Naive B cell (primary cell): ENCODE data around the gene IGF2BP1. TPM values are rescaled to one million over a fixed set of nuclear protein-coding genes. Genes with fewer than 3 reads are reported as not detected.

Source experiments
- ATAC-seq, 2 donors: fragments of 150-1000 bp; cut with Tn5 transposase; 2 replicates each; pipeline ENCODE4 v1.10.0; 2021; ENCODE audit warnings: low read depth in 2 of 2, mild to moderate bottlenecking in 2 of 2, moderate library complexity in 2 of 2
- DNase-seq: peaks from one replicate; pipeline ENCODE4 v3.0.0; 2022
- H3K27ac Mint-ChIP-seq, 6 donors: one replicate each; pipeline ENCODE4 v1.8.0; 2020 to 2022; ENCODE audit warnings: mild to moderate bottlenecking in 6 of 6, mixed read lengths in 6 of 6, moderate library complexity in 5 of 6, inconsistent platforms in 2 of 6
- H3K27me3 Mint-ChIP-seq, 3 donors: one replicate each; pipeline ENCODE4 v1.8.0; 2021 to 2022; ENCODE audit warnings: mixed read lengths in 3 of 3, mild to moderate bottlenecking in 1 of 3
- H3K36me3 Mint-ChIP-seq, 2 donors: one replicate each; pipeline ENCODE4 v1.8.0; 2020 to 2022; ENCODE audit warnings: mixed read lengths in 2 of 2, inconsistent platforms in 1 of 2, mild to moderate bottlenecking in 1 of 2
- H3K4me1 Mint-ChIP-seq, 3 donors: one replicate each; pipeline ENCODE4 v1.8.0; 2020 to 2022; ENCODE audit warnings: mixed read lengths in 3 of 3, inconsistent platforms in 1 of 3, mild to moderate bottlenecking in 1 of 3, moderate library complexity in 1 of 3
- H3K4me3 Mint-ChIP-seq, 8 donors: one replicate each; pipeline ENCODE4 v1.8.0; 2020 to 2022; ENCODE audit warnings: mild to moderate bottlenecking in 8 of 8, mixed read lengths in 8 of 8, moderate library complexity in 8 of 8, inconsistent platforms in 2 of 8
- H3K9me3 Mint-ChIP-seq, 7 donors: one replicate each; pipeline ENCODE4 v1.8.0; 2020 to 2022; ENCODE audit warnings: mixed read lengths in 7 of 7, mild to moderate bottlenecking in 5 of 7, inconsistent platforms in 2 of 7, moderate library complexity in 1 of 7
- polyA plus RNA-seq, 6 donors: library from polyadenylated mRNA; unstranded; fragments of 300-500 nt; fragmentation: Illumina TruSeq; gene quantifications; one replicate each; pipeline ENCODE4 v1.2.3, GENCODE V29; 2021; ENCODE audit warnings: low read depth in 6 of 6

Gene IGF2BP1
- not detected for polyA plus RNA-seq

DNA sequence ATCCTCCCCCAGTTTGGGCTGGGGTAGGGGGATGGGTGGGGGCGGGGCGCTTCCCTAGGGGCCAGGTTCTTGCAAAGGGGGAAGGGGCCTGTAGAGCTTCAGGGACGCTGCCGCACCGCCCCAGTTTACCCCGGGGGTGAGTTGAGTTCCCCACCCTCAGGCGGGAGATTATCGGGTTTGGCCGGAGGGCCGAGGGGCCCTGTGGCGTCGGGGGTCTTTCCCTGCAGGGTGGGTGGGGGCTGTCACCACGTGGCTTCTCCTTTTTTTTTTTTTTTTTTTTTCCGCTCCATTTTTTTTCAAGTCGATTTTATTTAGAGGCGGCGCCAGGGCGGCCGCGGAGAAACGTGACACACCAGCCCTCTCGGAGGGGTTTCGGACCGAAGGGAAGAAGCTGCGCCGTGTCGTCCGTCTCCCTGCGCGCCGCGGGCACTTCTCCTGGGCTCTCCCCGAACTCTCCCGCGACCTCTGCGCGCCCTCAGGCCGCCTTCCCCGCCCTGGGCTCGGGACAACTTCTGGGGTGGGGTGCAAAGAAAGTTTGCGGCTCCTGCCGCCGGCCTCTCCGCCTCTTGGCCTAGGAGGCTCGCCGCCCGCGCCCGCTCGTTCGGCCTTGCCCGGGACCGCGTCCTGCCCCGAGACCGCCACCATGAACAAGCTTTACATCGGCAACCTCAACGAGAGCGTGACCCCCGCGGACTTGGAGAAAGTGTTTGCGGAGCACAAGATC, at the start of gene IGF2BP1:
Gene IGF2BP1 (plus strand): TSS at position 283 of the 724 bp plus-strand sequence. CDS start 361 bp downstream, at position 644.
- peaks cover 17 to 39% (median 30%) of the 10 kb centered on the region in 3 donors for H3K4me1 Mint-ChIP-seq
- H3K4me3 Mint-ChIP-seq, result peak within 1 kb of the TSS; percentile 74 to 93 (median 87)
- DNase-seq (peak; percentile 23), ATAC-seq (peak; percentile 44 to 45)
- peaks cover 0 to 8% of the 10 kb centered on the region in 2 donors for H3K36me3 Mint-ChIP-seq
- H3K27ac Mint-ChIP-seq, result peak within 1 kb of the TSS in 5 of 6 donors; percentile 19 to 95 (median 78)
- peaks cover 70 to 87% (median 77%) of the 10 kb centered on the region in 3 donors for H3K27me3 Mint-ChIP-seq
- H3K9me3 Mint-ChIP-seq, result peaks cover 0 to 7% (median 0%) of the 10 kb centered on the region in 7 donors

DNA sequence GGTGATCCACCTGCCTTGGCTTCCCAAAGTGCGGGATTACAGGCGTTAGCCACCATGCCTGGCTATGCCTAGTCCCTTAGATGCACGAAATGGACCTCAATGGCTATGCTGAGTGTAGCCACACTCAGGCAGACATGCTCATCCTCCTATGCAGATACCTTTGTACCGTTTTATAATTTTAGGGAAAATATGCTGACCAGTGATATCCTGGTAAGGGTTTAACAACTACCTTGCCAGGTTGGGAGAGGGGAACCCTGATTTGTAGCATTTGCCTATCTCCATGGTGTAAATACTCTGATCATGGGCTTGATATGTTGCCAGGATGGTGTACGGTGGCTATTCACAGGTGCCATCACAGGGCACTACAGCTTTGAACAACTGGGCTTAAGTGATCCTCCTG, 45.6 kb upstream of the IGF2BP1 start:
- Mint-ChIP-seq H3K27me3 (peaks cover 0 to 9% (median 7%) of the 10 kb centered on the region in 3 donors), H3K9me3 (peaks cover 0 to 5% (median 0%) of the 10 kb centered on the region in 7 donors), H3K27ac (peak overlapping the region in 3 of 6 donors; percentile 8 to 67 (median 47)), H3K4me1 (peaks cover 5 to 21% (median 16%) of the 10 kb centered on the region in 3 donors), H3K4me3 (no peak overlapping the region), H3K36me3 (peaks cover 0 to 8% of the 10 kb centered on the region in 2 donors)
- ATAC-seq, result no peak
- no peak for DNase-seq

DNA sequence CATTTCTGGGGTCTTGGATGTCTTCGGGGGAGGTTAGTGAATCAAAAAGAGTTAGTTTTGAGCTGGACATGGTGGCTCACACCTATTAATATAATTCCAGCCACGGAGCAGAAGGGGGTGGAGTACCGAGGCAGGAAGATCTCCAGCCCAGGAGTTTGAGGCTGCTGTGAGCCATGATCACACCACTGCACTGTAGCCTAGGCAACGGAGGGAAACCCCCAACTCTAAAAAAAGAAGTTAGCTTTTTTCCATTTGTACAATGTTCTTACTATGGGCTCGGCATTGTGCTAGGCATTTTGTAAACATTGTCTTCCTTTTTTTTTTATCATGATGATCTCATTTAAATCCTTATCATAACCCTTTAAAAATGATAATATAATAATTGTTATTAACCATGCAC, 44.3 kb upstream of the IGF2BP1 start:
- peak; percentile 61 for DNase-seq
- ATAC-seq, result peak; percentile 96 to 97
- Mint-ChIP-seq H3K36me3 (peaks cover 0 to 3% of the 10 kb centered on the region in 2 donors), H3K9me3 (peaks cover 0 to 2% (median 0%) of the 10 kb centered on the region in 7 donors), H3K4me1 (peaks cover 5 to 21% (median 16%) of the 10 kb centered on the region in 3 donors), H3K27ac (peak overlapping the region in 5 of 6 donors; percentile 80 to 97 (median 84)), H3K27me3 (peaks cover 0 to 6% (median 4%) of the 10 kb centered on the region in 3 donors), H3K4me3 (peak overlapping the region; percentile 17 to 88 (median 55))

DNA sequence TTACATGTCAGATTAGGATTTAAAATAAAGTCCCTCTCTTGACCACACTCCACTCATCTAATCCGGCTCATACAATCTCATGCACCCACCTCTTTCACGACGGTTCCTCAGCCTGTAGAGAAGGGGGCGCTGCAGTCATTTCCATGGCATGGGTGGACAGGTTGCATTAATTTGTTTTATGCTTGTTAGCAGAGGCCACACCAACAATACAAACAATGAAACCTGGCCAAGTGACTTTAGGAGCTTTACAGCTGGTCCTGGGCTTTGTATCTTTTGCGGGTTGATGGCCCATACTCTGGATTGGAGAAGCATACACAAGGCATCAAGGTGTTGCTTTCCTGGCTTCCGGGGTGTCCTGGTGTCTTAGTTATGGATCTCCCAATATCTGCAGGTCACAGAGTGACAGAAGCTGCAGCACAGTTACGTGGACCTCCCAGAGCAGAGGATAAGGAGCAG, 42.9 kb upstream of the IGF2BP1 start:
- H3K27me3 Mint-ChIP-seq, result peaks cover 3 to 13% (median 5%) of the 10 kb centered on the region in 3 donors
- peak overlapping the region in 2 of 8 donors; percentile 45 to 71 for H3K4me3 Mint-ChIP-seq
- no peak for ATAC-seq
- H3K27ac Mint-ChIP-seq, result peak overlapping the region in 3 of 6 donors; percentile 56 to 76 (median 70)
- no peak for DNase-seq
- peaks cover 5 to 21% (median 16%) of the 10 kb centered on the region in 3 donors for H3K4me1 Mint-ChIP-seq
- H3K36me3 Mint-ChIP-seq, result no peaks in the 10 kb centered on the region
- H3K9me3 Mint-ChIP-seq, result no peaks in the 10 kb centered on the region

DNA sequence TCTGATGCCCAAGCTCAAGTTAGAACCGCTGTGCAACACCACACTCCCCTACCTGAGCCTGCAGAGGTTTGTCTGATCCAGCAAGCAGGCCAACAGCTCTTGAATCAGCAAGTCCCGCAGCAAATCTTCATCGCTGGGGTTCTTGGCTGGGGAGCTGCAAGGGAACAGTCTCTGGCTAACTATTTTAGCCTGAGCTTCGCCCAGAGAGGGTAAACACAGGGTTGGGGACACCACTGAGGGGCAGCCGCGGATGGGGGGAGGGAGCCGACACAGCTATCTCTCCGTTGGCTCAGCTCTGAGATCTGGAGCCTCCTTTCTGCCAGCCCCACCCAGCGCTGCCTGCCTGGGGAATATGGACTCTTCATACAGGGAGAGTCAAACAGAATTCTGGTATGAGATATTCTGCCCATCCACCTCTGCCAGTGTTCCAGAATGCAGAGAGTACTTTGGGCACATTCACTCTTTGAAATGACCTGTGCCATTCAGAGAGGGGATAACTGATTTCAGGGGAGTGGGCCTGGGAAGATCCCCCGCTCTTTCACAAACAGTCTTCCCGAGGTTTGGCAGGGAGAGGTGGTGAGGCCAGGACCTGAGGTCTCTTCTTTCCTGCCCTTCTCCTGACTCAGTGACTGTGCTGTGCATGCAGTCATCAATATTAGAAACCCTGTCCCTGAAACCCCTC, 36.2 kb upstream of the IGF2BP1 start:
- no peak overlapping the region for H3K4me3 Mint-ChIP-seq
- H3K27me3 Mint-ChIP-seq, result peaks cover 27 to 54% (median 44%) of the 10 kb centered on the region in 3 donors
- H3K9me3 Mint-ChIP-seq, result no peaks in the 10 kb centered on the region
- peaks cover 0 to 2% (median 0%) of the 10 kb centered on the region in 3 donors for H3K4me1 Mint-ChIP-seq
- ATAC-seq (no peak), DNase-seq (no peak)
- H3K27ac Mint-ChIP-seq, result peak overlapping the region in 1 of 6 donors; percentile 63
- H3K36me3 Mint-ChIP-seq, result no peaks in the 10 kb centered on the region

DNA sequence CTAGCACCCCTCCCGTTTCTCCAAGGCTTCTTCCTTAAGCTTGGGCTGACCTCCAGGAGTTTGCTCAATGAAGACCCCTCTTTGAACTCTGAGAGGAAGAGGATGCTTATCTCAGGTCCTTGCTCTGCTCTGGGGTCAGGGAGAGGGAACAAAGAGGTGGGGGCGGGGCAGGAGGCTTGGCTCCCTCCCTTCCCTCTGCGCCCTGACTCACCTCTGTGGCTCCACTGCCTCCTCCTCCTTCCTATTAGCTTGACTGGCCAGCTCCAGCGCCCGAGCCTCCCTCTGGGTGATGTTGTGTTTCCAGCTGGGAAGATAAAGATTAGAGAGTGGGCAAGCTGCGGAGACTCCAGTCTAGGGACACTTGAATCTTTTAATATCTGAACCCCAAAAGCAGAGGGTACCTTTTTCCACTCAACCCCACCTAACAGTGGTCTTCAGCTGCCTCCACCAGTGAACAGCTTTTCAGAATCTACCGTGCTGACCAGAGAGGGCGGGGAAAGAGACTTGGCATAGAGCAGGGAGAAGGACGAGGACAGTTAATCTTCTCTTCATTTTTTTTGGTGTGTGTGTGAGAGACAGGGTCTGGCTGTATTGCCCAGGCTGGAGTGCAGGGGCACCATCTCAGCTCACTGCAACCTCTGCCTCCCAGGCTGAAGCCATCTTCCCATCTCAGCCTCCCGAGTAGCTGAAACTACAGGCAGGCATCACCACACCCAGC, 35.5 kb upstream of the IGF2BP1 start:
- Mint-ChIP-seq H3K27ac (no peak overlapping the region), H3K4me3 (no peak overlapping the region), H3K9me3 (no peaks in the 10 kb centered on the region), H3K4me1 (peaks cover 0 to 2% (median 0%) of the 10 kb centered on the region in 3 donors), H3K27me3 (peaks cover 30 to 55% (median 46%) of the 10 kb centered on the region in 3 donors), H3K36me3 (no peaks in the 10 kb centered on the region)
- ATAC-seq (no peak), DNase-seq (no peak)

DNA sequence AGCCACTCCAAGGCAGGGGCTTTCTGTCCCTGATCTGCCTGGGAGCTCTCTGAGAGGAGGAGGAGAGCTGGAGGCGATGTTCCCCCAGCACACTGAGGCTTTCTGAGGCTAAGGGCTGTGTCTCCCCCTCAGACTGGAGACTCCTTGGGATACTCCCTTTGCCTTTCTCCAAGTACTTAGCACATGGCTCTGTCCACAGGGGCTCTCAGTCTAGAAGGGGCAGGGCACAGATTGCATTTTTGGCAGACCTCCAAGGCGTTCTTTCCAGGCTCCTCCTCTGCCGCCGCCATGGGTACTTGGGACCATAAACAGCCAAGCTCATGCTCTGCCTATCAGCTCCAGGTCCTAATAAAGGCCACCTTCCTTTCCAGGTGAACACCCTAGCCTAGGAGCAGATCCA, 27.0 kb upstream of the IGF2BP1 start:
- ATAC-seq, result no peak
- Mint-ChIP-seq H3K27me3 (peaks cover 40 to 75% (median 75%) of the 10 kb centered on the region in 3 donors), H3K27ac (no peak overlapping the region), H3K4me1 (no peaks in the 10 kb centered on the region), H3K36me3 (no peaks in the 10 kb centered on the region), H3K9me3 (peaks cover 0 to 1% (median 0%) of the 10 kb centered on the region in 7 donors), H3K4me3 (no peak overlapping the region)
- no peak for DNase-seq

DNA sequence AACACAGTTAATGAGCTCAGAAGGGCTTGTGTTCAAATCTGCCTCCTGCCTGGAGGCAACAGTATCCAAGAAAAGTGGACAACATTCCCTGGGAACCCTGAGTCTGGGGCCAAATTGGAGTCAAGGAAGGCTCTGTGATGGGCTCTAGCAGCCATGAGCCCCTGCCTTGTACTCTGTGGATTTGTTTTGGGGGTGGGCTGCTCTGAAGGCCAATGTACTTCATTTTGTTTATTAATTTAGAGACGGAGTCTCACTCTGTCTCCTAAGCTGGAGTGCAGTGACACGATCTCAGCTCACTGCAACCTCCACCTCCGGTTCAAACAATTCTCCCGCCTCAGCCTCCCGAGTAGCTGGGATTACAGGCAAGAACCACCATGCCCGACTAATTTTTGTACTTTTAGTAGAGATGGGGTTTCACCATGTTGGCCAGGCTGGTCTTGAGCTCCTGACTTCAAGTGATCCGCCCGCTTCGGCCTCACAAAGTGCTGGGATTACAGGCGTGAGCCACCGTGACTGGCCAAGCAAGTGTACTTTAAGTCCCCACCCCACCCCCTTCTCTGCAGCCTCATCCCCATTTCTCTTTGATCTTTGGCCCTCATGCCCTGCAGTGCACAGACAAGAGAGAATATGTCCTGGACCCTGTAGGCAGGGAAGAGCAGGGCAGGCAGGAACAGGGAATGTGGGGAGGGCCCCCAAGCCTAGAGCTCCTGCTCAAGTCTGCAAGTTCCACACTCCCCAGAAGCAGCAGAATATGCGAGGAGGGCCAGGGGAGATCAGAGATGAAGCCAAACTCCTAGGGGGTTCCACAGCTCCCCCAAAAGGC, 26.1 kb upstream of the IGF2BP1 start:
- H3K27ac Mint-ChIP-seq, result peak overlapping the region in 1 of 6 donors; percentile 20
- H3K36me3 Mint-ChIP-seq, result no peaks in the 10 kb centered on the region
- peaks cover 37 to 71% (median 68%) of the 10 kb centered on the region in 3 donors for H3K27me3 Mint-ChIP-seq
- no peak for DNase-seq
- peaks cover 0 to 1% (median 0%) of the 10 kb centered on the region in 7 donors for H3K9me3 Mint-ChIP-seq
- ATAC-seq, result no peak
- no peak overlapping the region for H3K4me3 Mint-ChIP-seq
- H3K4me1 Mint-ChIP-seq, result no peaks in the 10 kb centered on the region

DNA sequence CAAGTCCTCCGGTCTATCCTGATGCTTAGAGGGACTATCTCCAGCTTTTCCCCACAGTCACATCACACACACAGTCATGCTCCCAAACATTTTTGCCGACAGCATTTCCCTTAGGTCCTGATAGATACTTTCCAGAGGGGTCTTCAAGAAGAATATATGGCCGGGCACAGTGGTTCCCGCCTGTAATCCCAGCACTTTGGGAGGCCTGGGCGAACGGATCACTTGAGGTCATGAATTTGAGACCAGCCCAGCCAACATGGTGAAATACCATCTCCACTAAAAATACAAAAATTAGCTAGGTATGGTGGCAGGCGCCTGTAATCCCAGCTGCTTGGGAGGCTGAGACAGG, 24.5 kb upstream of the IGF2BP1 start:
- Mint-ChIP-seq H3K9me3 (no peaks in the 10 kb centered on the region), H3K36me3 (no peaks in the 10 kb centered on the region), H3K27me3 (peaks cover 34 to 70% (median 58%) of the 10 kb centered on the region in 3 donors), H3K27ac (no peak overlapping the region), H3K4me3 (no peak overlapping the region), H3K4me1 (no peaks in the 10 kb centered on the region)
- DNase-seq (no peak), ATAC-seq (no peak)

DNA sequence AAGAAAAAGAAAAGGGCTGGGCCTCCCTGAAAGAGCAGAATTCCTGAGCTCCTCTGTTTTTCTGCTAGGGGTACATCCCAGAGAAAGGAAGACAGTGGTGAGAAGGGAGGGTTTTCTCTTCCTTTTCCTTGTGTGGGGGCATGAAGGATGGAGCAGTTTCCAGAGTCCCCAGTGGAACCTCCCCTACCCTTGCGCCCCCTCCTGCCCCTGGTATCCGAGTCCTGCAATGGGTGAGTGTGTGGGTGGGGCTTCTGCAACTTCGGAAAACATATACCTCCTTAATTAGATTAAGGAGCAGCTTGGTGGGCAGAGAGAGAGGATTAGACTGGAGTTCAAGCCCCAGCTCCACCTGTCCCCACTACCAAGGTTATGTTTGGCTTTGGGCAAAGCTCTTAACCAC, 23.4 kb upstream of the IGF2BP1 start:
- ATAC-seq (no peak), DNase-seq (no peak)
- Mint-ChIP-seq H3K27ac (no peak overlapping the region), H3K27me3 (peaks cover 25 to 66% (median 51%) of the 10 kb centered on the region in 3 donors), H3K36me3 (no peaks in the 10 kb centered on the region), H3K4me1 (no peaks in the 10 kb centered on the region), H3K9me3 (no peaks in the 10 kb centered on the region), H3K4me3 (no peak overlapping the region)

DNA sequence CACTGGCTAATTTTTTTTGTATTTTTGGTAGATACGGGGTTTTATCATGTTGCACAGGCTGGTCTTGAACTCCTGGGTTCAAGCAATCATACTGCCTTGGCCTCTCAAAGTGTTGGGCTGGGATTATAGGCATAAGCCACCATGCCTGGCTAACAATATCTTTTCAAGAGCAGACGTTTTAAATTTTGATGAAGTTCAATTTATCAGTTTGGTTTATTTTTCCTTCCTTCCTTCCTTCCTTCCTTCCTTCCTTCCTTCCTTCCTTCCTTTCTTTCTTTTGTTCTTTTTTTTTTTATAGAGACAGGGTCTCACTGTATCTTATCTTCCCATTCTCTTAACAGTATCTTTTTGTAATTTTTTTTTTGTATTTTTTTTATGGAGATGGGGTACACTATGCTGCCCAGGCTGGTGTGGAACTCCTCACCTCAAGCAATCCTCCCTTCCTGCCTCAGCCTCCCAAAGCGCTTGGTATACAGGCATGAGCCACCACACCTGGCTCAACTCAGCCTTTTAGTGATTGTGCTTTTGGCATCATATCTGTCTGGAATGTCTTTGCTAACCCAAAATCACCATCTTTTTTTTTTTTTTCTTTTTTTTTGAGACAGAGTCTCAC, 15.2 kb upstream of the IGF2BP1 start:
- Mint-ChIP-seq H3K4me3 (no peak overlapping the region), H3K27me3 (peaks cover 10 to 42% (median 14%) of the 10 kb centered on the region in 3 donors), H3K27ac (no peak overlapping the region), H3K9me3 (peaks cover 0 to 12% (median 5%) of the 10 kb centered on the region in 7 donors), H3K36me3 (peaks cover 0 to 5% of the 10 kb centered on the region in 2 donors), H3K4me1 (no peaks in the 10 kb centered on the region)
- no peak for ATAC-seq
- DNase-seq, result no peak
